ENCODE measurements around the gene PARP1. TPM values are rescaled to one million over a fixed set of nuclear protein-coding genes. Genes with fewer than 3 reads are reported as not detected.

Gene PARP1
- polyA plus RNA-seq, 1 experiment = 111 TPM

GRCh38 chr1:226362891-226363447, 44.9 kb downstream of the PARP1 start:
- no peak for DNase-seq (ENCODE audit: low read depth, low spot score)
- no peak overlapping the region for H3K27ac ChIP-seq (ENCODE audit: low read depth, low read length)
- ChIA-PET CTCF (interaction anchor here (1.8 kb wide), 1 partner anchor 238 kb away, joined by 5 read pairs; no protein-coding TSS in a partner anchor), POLR2A (no interaction called here)
- TF ChIP-seq CTCF (IDR thresholded peaks at IDR 0.05; ENCODE audit: low read depth, low read length) = no peak
- H3K27me3 ChIP-seq (ENCODE audit: control insufficient read depth, insufficient read depth, low read length) = no peaks in the 10 kb centered on the region
- no peak overlapping the region for H3K4me3 ChIP-seq (ENCODE audit: low read depth, low read length)
- H3K9me3 ChIP-seq (ENCODE audit: control insufficient read depth, insufficient read depth, low read length) = no peaks in the 10 kb centered on the region

GRCh38 chr1:226362361-226362760, 45.5 kb downstream of the PARP1 start:
- Histone ChIP-seq H3K27me3 (ENCODE audit: control insufficient read depth, insufficient read depth, low read length) (no peaks in the 10 kb centered on the region), H3K9me3 (ENCODE audit: control insufficient read depth, insufficient read depth, low read length) (no peaks in the 10 kb centered on the region), H3K4me3 (ENCODE audit: low read depth, low read length) (no peak overlapping the region), H3K27ac (ENCODE audit: low read depth, low read length) (no peak overlapping the region)
- no peak for DNase-seq (ENCODE audit: low read depth, low spot score)
- ChIA-PET POLR2A (no interaction called here), CTCF (interaction anchor here (1.8 kb wide), 1 partner anchor 237 kb away, joined by 5 read pairs; no protein-coding TSS in a partner anchor)
- TF ChIP-seq CTCF (IDR thresholded peaks at IDR 0.05; ENCODE audit: low read depth, low read length) = no peak

- POLR2A ChIA-PET = no interaction called here
- Histone ChIP-seq H3K27me3 (ENCODE audit: control insufficient read depth, insufficient read depth, low read length) (no peaks in the 10 kb centered on the region), H3K9me3 (ENCODE audit: control insufficient read depth, insufficient read depth, low read length) (no peaks in the 10 kb centered on the region), H3K4me3 (ENCODE audit: low read depth, low read length) (no peak overlapping the region), H3K27ac (ENCODE audit: low read depth, low read length) (no peak overlapping the region)
- CTCF ChIA-PET = no interaction called here
- no peak for TF ChIP-seq CTCF (IDR thresholded peaks at IDR 0.05; ENCODE audit: low read depth, low read length)
- no peak for DNase-seq (ENCODE audit: low read depth, low spot score)
These were observed 47.7 kb downstream of the PARP1 start for GRCh38 chr1:226360106-226360746.

GRCh38 chr1:226357416-226357815, 50.5 kb downstream of the PARP1 start:
- H3K4me3 ChIP-seq (ENCODE audit: low read depth, low read length) = no peak overlapping the region
- H3K27me3 ChIP-seq (ENCODE audit: control insufficient read depth, insufficient read depth, low read length) = no peaks in the 10 kb centered on the region
- H3K9me3 ChIP-seq (ENCODE audit: control insufficient read depth, insufficient read depth, low read length) = no peaks in the 10 kb centered on the region
- H3K27ac ChIP-seq (ENCODE audit: low read depth, low read length) = no peak overlapping the region
- ChIA-PET CTCF (no interaction called here), POLR2A (no interaction called here)
- no peak for TF ChIP-seq CTCF (IDR thresholded peaks at IDR 0.05; ENCODE audit: low read depth, low read length)
- DNase-seq (ENCODE audit: low read depth, low spot score) = no peak
